Gastroesophageal sphincter (tissue), 3 donors: ENCODE data around the gene NUPR2.

Source experiments
- POLR2AphosphoS5 ChIP-seq: sonication (generic); formaldehyde crosslinking; IDR thresholded peaks from one replicate; pipeline ENCODE4 v1.6.1; 2017; ENCODE audit warnings: antibody characterized with exemption
- TF ChIP-seq, protein P1 (sequence below), 4 experiments: fragments of 200-600 bp in 2 of 4; fragments of 450-650 bp in 2 of 4; sonication (generic) in 1 of 4; IDR thresholded peaks; one replicate each; pipeline ENCODE4 v1.5.1; 2017 to 2019; ENCODE audit warnings: antibody characterized with exemption in 4 of 4, mild to moderate bottlenecking in 2 of 4, moderate library complexity in 2 of 4

DNA sequence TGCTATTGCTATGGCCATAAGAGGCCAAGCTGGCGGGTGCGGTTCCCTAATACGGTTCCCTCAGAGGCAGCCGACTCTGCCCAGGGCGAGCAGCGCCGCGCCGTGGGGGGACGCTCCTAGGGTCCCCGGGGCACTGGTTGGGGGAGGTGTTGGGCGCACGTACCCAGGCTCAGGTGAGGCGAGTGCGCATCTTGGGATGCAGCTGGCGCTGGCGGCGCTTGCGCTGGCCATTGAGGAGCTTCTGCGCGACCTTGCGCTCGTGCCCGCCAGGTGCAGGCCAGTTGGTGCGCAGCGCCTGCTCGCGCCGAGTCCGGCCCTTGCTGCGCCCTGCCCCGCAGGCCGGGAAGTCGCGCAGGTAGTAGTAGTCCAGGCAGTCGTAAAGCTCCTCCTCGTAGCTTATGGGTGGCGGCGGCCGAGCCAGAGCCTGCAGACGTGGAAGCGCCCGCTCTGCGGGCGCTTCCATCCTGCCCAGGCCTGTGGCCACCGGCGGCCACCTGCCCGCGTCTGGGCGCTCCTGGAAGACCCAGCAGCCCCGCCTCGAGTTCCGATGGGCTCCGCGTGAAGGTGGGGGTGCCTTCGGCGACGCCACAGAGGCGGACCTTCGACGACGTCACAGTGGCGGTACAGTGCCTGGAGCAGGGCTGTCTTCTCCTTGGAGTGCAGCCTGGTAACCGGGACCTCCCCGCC, at the start of gene NUPR2:
- TF ChIP-seq, protein P1, sequence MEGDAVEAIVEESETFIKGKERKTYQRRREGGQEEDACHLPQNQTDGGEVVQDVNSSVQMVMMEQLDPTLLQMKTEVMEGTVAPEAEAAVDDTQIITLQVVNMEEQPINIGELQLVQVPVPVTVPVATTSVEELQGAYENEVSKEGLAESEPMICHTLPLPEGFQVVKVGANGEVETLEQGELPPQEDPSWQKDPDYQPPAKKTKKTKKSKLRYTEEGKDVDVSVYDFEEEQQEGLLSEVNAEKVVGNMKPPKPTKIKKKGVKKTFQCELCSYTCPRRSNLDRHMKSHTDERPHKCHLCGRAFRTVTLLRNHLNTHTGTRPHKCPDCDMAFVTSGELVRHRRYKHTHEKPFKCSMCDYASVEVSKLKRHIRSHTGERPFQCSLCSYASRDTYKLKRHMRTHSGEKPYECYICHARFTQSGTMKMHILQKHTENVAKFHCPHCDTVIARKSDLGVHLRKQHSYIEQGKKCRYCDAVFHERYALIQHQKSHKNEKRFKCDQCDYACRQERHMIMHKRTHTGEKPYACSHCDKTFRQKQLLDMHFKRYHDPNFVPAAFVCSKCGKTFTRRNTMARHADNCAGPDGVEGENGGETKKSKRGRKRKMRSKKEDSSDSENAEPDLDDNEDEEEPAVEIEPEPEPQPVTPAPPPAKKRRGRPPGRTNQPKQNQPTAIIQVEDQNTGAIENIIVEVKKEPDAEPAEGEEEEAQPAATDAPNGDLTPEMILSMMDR (IDR thresholded peaks at IDR 0.05): no peak
- no peak for TF ChIP-seq POLR2AphosphoS5
